MM.1S (cell line): Measurements from ENCODE around the gene PTPRE.

Source experiments
- CTCF ChIP-seq: fragments of 300-600 bp; sonication (generic); IDR thresholded peaks from 2 replicates; pipeline ENCODE4 v1.5.1; 2016; ENCODE audit warnings: antibody characterized with exemption, low read length, mixed read lengths
- EZH2 ChIP-seq: fragments of 300-600 bp; sonication (generic); optimal IDR thresholded peaks from 2 replicates; pipeline ENCODE3; 2017; ENCODE audit warnings: low read depth, mild to moderate bottlenecking, antibody characterized with exemption, low read length, mixed read lengths

DNA sequence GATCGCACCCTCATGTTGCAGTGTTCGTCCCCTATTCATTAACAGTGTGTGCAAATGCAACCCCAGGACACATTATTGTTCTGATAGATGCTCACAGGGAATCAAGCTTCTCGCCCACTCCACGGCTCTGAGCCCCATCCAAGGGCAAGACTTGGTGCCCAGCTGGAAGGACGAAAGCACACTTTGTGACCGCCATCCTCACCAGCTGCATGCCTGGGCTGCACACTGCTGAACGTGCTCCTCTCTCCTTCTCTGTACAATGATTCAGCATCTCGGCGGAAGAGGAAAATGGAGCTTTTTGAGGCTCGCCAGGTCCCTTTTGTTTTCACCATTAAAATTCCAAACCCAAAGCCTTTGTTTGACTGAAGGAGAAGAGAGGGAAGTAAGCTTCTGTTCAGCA lies 177.5 kb downstream of the PTPRE start:
- TF ChIP-seq CTCF (no peak), EZH2 (no peak)
